Myometrial cell (primary cell): ENCODE results near the gene TNIP2. TPM values are rescaled to one million over a fixed set of nuclear protein-coding genes. Genes with fewer than 3 reads are reported as not detected.

Experiments used
- total RNA-seq: library from RNA; depleted of rRNA; stranded (reverse); fragments of >200 nt; gene quantifications from 2 replicates; pipeline ENCODE4 v1.2.3, GENCODE V29; 2015

The TNIP2 gene, protein sequence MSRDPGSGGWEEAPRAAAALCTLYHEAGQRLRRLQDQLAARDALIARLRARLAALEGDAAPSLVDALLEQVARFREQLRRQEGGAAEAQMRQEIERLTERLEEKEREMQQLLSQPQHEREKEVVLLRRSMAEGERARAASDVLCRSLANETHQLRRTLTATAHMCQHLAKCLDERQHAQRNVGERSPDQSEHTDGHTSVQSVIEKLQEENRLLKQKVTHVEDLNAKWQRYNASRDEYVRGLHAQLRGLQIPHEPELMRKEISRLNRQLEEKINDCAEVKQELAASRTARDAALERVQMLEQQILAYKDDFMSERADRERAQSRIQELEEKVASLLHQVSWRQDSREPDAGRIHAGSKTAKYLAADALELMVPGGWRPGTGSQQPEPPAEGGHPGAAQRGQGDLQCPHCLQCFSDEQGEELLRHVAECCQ
- 57.4 and 81.0 TPM in 2 replicates for total RNA-seq

DNA sequence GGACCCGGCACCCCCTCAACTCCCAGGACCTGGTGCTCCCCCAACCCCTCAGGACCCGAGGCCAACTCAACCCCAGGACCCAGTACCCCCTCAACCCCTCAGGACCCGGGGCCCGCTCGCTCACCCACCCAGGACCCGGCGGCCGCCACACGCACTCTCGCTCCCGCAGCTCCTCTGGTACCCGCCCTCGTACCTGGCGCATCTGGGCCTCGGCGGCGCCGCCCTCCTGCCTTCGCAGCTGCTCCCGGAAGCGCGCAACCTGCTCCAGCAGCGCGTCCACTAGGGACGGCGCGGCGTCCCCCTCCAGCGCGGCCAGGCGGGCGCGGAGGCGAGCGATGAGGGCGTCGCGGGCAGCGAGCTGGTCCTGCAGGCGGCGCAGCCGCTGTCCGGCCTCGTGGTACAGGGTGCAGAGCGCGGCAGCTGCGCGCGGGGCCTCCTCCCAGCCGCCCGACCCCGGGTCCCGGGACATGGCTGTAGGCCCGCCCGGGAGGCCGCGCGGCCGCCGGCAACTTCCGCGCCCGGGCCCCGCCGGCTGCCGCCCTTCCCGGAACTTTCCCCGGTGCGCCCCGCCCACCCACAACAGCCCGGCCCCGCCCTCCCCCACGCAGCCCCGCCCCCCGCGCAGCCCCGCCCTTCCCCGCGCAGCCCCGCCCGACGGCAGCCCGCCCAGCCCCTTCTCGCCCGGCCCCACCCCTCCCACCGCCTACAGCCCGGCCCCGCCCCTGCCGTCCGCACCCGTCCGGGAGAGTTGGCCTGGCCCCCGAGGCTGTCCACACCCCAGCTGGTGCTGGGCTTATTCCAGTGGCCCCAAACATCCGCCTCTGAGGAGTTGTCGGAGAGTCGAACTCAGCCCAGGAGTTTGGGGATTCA is at the start of gene TNIP2:
TNIP2 (minus strand) TSS at position 516 of the 870 bp plus-strand sequence; CDS start at position 469, 47 bp downstream.

DNA sequence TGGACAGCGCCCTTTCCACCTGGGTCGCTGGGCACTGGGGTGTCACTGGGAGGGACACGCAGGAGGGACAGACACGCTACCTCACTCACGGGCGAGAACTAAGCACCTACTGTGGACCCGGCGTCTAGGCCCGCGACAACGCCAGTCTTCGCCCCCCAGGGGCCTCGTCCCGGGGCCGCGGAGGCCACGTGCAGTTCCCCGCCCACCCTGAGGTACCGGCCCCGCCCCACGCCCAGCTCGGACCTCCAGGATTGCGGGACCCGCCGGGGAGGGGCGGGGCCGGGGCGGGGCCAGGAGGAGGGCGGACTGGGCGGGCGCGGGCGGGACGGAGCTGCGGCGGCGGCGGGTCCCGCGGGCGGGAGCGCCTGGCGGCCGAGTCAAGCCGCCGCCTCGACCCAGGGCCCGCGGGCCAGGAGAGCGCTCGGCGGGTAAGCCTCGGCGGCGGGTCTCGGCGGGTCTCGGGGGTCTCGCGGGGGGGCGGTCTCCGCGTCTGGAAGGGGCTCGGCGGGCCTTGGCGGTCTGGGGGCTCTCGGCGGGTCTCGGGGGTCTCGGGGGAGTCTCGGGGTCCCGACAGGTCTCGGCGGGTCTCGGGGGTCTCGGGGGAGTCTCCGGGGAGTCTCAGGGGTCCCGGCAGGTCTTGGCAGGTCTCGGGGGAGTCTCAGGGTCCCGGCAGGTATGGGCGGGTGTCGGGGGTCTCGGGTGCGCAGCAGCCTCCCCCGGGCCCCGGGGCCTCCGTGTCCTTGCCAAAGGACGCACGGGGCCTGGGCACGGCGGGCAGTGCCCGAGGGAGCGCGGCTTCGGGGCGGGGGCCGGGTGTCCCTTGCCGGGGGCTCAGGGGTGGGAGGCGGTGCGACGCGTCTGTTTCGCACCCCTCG is 36.8 kb upstream of the TNIP2 start, which contains the start of gene SH3BP2:
SH3BP2 (plus strand) TSS at position 375 of the 875 bp plus-strand sequence. CDS start 27,533 bp downstream, outside the sequence.

Other genes with a start within 250 kb of the TNIP2 start
- gene FAM193A, start 219.7 kb downstream of the TNIP2 start, total RNA-seq: 10.3 and 11.2 TPM in 2 replicates
- gene SH3BP2, start 36.7 kb upstream of the TNIP2 start, total RNA-seq: 18.4 and 23.4 TPM in 2 replicates
- gene ADD1, start 87.5 kb upstream of the TNIP2 start, total RNA-seq: 163 and 166 TPM in 2 replicates
- 20.5 and 21.1 TPM in 2 replicates for gene NOP14, start 207.1 kb upstream of the TNIP2 start, total RNA-seq
- gene GRK4, start 207.2 kb upstream of the TNIP2 start, total RNA-seq: 1.7 and 2.5 TPM in 2 replicates